ENCODE results near the gene CDH15.

- no peak for TF ChIP-seq CTCF (IDR thresholded peaks at IDR 0.05; ENCODE audit: low read length)
- no peak for TF ChIP-seq EZH2 (IDR thresholded peaks at IDR 0.05; ENCODE audit: borderline replicate concordance, low read length)
Measured at GRCh38 chr16:89197033-89197632, 25.6 kb downstream of the CDH15 start.

Measured in OCI-LY1 (cell line).